SH-SY5Y (cell line): ENCODE results near the gene STARD10.

ENCODE experiments used
- GATA2 ChIP-seq: IDR thresholded peaks from 2 replicates; pipeline ENCODE4 v1.6.1; 2011; ENCODE audit warnings: mild to moderate bottlenecking, low read depth, low read length
- GATA3 ChIP-seq: IDR thresholded peaks from 2 replicates; pipeline ENCODE4 v1.6.1; 2011; ENCODE audit warnings: low read depth, mild to moderate bottlenecking, low read length, moderate library complexity

The STARD10 gene

DNA sequence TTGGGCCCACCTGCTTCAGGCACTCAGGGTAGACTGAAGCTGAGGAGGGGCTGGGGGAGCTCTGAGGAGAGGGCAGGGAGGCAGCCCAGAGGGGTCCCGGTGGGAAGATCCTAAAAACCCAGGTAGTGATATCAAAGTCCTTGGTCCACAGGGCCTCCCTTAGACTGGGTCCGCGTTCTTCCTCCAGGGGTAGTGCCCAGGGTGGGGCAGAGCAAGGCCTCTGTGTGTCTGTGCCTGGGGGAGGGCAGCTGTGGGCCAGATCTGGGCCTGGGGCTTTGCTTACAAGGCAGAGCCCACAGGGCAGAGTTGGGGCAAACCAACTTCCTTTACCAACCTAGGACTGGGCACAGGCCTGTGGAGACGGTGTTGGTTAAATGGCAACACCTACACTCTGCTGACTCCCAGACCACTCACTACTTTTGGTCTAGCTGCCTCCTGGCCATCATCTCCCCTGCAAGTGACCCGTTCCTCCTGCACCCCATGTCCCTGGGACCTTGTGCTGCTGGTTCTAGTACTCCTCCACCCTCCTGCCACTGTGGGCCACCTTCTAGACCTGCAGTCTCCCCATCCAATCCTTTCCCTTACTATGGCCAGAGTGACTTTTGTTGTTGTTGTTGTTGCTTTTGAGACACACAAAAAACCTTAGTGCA, 36.2 kb upstream of the STARD10 start:
- TF ChIP-seq GATA2, result no peak
- no peak for TF ChIP-seq GATA3

DNA sequence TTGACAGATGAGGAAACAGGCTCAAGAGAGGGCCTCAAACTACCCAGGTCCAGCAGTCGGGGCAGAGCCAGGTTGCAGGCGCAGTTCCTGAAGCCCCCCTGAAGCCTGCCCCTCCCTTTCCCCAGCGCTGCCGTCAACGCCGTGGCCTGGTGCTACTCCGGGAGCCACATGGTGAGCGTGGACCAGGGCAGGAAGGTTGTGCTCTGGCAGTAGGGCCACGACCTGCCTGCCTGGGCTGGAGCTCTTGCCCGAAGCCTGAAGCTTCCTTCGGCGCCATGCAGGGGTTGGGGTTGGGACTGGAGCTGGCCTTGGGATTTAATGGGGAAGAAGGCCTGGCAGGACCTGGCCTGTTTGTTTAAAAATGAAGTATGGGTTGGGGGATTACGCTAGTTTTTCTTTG, 35.3 kb upstream of the STARD10 start:
- TF ChIP-seq GATA2, result no peak
- no peak for TF ChIP-seq GATA3

DNA sequence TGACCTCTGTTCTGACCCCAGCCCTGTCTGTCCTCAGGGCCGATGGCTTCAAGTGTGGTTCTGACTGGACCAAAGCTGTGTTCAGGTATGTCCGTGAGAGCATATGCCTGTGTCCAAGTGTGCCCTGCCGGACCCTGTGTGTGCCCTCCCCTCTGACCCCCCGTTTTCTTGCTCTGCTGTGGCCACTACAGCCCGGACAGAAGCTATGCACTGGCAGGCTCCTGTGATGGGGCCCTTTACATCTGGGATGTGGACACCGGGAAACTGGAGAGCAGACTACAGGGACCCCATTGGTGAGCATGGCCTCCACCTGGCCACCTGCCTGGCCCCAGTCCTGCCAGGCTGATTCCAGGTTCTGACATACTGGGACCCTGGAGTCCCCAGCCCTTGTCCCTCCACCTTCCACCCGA, 34.9 kb upstream of the STARD10 start:
- TF ChIP-seq GATA3 (no peak), GATA2 (no peak)

DNA sequence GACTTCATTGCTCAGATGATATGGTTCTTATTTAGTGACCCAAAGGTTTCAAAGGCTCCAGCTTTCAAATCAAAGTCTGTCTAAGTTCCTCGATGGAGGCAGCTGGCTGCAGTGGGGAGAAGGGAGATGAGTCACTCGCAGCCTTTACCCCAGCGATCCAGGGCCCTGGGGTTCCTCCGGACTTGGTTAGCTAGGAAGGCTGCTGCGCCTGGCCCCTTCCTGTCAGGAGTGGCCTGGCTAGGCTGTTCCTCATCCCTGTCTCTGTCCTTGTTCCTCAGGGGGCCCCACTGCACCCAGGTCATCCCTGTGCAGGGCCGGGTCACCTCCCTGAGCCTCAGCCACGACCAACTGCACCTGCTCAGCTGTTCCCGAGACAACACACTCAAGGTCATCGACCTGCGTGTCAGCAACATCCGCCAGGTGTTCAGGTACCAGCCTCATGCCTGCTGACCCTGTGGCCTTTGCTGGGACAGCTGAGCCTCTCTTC, 34.3 kb upstream of the STARD10 start:
- TF ChIP-seq GATA3 (no peak), GATA2 (no peak)

DNA sequence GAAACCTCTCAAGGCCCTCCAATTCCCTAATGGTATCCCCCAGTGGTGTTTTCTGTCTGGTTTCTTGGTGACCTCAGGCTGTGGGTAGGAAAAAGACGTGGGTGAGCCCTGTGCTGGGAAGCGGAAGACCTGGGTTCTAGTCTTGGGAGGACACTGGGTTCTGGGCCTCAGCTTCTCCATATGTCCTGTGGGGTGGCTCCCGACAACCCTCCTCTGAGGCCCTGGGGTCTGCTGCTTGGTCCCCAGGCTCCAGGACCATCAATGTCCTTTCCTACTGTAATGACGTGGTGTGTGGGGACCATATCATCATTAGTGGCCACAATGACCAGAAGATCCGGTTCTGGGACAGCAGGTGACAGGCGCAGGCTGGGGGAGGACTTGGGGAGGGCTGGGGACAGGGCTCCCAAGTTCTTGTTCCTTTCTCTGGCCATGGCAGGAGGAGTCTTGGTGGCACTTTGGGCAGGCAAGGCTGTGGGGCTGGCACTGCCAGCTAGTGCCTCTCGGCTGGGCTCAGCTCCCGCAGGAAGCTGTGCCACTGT, 33.2 kb upstream of the STARD10 start:
- TF ChIP-seq GATA3 (no peak), GATA2 (no peak)

DNA sequence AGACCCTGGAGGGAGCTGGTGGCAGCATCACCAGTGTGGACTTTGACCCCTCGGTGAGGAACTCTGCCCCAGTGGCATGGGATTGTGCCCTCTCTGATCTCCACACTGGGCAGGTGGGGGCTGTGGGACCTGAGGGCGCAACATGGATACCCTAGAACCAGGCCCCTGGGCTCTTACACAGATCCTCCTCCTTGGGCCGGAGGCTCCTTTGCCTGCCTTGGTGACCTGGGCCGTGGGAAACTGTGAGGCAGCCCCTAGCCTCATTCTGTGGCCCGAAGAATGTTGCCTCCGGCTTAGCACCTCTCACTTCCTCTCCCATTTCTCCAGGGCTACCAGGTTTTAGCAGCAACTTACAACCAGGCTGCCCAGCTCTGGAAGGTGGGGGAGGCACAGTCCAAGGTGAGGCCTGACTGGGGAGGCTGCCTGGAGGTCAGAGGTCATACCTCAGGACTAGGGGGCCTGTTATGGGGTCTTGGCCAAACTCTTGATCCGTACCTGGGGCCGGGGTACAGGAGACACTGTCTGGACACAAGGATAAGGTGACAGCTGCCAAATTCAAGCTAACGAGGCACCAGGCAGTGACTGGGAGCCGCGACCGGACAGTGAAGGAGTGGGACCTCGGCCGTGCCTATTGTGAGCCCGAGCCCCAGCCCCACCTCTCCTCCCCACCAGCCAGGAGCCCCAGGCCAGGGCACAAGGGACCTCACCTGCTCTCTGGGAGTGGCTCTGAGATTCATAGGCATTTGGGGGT, 32.5 kb upstream of the STARD10 start:
- no peak for TF ChIP-seq GATA2
- TF ChIP-seq GATA3, result no peak

DNA sequence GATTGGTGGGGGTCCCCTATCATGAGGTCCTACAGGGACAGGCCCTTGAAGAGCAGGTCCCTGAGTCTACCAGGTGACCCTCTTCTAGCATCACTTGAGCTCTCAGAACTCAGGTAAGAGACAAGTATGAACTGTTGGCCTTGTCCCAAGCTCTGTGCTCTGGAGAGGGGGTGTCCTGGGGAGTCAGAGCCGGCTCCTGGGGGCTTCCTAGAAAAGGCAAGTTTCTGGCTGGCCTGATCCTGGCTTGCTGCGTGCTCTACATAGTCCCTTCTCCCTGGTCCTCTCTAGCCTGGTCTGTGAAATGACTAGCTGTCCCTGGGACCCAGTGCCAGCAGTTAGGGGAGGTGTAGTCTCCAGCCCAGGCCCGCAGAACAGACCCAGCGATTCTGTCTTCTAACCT, 31.8 kb upstream of the STARD10 start:
- TF ChIP-seq GATA2 (no peak), GATA3 (no peak)

DNA sequence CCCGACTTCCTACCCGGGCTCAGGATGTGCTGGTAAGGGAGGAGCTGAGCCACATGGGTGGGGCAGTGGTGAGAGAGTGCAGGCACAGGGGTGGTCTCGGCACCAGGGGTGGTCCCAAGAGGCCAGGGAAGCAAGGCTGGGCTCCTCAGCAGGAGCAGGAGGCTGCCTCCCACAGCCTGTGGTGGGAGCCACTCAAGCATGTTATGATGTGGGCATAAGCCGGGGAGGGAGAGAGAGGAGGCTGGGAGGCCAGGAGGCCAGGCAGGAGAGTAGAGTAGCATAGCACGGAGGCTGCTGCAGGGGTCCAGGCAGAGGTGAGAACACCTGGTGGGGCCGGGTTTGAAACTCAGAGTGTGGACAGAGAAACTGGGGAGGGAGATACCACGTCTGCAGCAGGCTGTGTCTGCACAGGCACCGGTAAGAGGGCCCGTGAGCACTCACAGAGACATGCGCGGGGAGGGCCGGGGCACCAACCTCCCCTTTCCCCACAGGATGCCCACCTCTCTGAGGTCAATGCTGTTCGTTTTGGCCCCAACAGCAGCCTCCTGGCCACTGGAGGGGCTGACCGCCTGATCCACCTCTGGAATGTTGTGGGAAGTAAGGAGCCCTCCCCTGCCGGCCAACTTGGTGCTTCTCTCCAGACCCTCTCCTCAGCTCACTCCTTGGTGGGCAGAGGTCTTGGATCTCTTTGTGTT, 31.1 kb upstream of the STARD10 start:
- TF ChIP-seq GATA3 (no peak), GATA2 (no peak)

DNA sequence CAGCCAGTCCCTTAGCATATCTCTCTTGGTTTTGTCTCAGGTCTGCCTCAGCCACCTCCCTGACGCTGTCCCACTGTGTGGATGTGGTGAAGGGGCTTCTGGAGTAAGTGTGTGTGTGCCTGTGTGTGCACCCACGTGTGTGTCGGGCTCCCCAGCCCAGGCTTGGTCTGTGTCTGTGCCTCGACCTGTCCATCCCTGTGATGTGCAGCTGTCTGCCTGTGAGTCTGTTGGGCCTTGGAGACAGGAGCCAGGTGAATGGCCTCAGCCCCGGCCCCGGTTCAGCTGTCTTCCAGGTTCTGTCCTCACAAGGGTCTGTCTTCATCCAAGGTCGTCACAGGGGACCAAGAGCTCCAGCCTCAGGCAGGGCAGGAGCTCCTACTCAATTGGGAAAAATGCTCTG, 30.2 kb upstream of the STARD10 start:
- TF ChIP-seq GATA3 (no peak), GATA2 (no peak)

DNA sequence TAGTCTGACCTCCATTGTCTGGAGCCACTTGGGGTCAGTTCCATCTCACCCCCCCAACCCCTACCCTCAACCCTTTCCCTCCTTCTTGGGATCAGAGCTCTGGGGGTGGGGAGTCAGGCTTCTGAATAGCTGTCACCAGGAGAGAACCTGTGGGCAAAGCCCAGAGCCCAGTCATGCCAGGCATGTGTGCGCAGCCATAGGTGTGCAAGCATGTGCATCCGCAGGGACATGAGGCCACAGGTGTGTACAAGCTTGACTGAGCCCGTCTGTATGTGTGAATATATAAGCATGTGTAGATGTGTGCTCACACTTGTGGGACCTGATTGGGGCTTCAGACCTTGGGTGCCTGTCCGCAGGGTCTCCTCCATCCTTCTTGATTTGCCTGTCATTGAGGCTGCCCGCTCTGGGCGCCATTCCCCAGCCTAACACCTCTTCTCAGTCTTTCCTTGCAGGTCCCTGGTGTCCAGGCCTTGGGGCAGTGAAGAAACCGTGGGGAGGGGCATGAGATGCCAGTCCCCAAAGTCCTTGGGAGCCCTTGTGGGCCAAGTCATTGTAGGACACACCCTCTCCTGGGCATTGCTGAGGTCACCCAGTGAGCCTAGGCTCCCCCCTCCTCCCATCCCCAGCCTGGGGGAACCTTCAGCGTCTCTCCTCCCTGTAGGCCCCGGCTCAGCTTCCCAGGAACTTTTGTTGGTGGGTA, 29.4 kb upstream of the STARD10 start:
- TF ChIP-seq GATA2, result no peak
- no peak for TF ChIP-seq GATA3

DNA sequence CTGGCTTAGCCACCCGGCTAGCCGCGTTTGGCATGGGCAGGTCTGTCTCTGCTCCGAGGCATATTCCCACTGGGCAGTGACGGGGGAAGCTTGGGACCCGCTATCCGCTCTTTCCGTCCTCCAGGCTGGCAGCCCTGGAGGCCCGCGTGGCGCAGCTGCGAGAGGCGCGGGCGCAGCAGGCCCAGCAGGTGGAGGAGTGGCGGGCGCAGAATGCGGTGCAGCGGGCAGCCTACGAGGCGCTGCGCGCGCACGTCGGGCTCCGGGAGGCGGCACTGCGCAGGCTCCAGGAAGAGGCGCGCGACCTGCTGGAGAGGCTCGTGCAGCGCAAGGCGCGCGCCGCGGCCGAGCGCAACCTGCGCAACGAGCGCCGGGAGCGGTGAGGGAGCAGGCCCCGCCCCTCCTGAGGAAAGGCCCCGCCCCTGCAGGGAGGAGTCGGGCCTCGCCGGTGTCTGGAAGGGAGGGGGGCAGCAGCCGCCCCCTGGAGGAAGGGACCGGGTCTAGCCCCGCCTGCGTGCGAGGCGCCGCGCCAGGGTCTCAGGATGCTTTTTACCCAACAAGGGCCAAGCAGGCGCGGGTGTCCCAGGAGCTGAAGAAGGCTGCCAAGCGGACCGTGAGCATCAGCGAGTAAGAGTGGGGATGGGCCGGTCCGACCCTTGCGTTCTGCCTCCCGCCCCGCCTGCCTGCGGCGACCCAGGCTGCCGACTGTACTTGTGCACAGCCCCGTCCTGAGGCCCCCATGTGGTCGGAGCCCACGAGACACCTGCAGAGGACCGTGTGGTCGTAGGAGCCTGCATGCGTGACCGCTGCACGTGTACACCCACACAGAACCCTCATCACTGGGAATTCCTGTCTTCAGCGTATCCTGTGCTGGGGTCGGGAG, 28.3 kb upstream of the STARD10 start:
- TF ChIP-seq GATA3 (no peak), GATA2 (peak; percentile 75)

DNA sequence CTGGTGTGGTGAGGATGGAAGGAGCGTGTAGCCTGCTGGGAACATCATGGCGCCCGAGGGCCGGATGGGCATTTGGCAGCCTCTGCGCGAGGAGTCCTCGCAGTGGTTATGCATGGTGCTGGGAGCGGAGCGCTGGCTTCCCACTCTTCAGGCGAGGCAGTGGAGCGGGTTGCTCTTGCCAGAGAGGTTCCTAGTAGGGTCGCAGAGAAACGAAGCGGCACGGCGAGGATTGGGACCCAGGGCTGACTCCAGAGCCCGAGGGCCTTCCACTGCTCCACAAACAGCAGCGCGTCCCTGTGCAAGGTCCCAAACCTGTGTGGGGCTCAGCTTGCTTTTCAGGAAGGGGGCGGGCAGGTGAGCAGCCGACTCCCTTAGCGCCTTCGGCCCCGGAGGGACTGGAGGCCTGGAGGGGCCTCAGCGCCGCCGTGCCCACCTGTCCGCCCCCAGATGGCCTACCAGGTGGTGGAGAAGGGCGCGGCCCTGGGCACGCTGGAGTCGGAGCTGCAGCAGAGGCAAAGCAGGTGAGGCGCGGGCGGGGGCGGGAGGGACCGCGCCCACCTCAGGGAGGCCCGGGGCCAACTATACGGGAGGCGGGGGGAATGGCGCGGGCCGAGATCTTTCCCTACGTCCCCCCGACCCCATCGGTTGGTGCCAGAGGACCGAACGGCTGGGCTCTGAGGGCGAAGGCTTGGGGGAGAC, 27.5 kb upstream of the STARD10 start:
- TF ChIP-seq GATA3, result no peak
- TF ChIP-seq GATA2, result no peak

DNA sequence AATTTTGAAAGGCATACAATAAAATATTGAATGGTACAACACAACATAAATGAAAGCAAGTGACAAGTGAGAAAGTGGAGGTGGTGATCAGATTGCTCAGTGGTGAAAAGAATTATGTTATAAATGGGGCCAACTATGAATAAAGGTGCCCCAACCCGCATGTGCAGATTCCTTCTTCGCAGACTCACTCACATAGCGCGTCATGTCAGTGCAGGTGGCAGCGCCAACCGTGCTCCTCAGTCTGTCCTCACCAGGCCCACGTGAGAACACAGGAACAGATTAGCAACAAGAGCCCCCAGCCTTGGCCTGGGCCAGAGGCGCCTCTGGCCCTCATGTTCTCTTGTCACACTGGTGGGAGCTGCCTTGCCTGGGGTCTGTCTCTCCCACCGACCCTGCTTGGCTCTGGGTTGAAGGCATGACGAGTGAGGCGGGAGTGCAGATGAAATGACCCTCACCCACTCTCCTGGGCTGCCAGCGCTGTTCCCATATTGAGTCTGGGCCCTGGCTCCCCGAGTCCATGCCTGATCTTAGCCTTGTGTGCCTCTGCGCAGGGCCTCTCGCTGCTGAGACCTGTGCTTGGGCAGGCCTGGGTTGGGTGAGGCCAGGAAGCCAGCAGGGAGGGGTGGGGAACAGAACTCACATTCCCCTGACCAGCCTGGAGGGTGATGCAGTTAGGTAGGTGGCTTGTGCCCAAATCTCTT, 26.7 kb upstream of the STARD10 start:
- TF ChIP-seq GATA2, result no peak
- no peak for TF ChIP-seq GATA3
